HCT116 (cell line): ENCODE results near the gene PDGFD. TPM values are rescaled to one million over a fixed set of nuclear protein-coding genes. Genes with fewer than 3 reads are reported as not detected.

Experiments used
- ATAC-seq: fragments of 200-7000 bp; cut with Tn5 transposase; 2 replicates; pipeline ENCODE4 v1.9.1; 2020; ENCODE audit warnings: mild to moderate bottlenecking, moderate library complexity
- BruUV-seq: library from RNA; stranded (reverse); fragments of 400-500 nt; replicated peaks from 2 replicates; lab custom pipeline; 2021; lab: Mats Ljungman, UMichigan
- CTCF ChIA-PET: fragments of 300-600 bp; sonication (Branson Sonifier 250); formaldehyde crosslinking; loops from one replicate; lab custom pipeline; 2021; ENCODE audit warnings: antibody characterized with exemption; lab: Charles Lee
- POLR2A ChIA-PET: fragments of 300-600, 350-600 bp; sonication (Branson Sonifier 250); formaldehyde crosslinking; loops from one replicate; lab custom pipeline; 2021; ENCODE audit warnings: antibody characterized with exemption; lab: Charles Lee
- RAD21 ChIA-PET, 2 experiments: fragments of 300-600 bp; sonication (Branson Sonifier 250); formaldehyde crosslinking; loops; one replicate each; lab custom pipeline; 2023; ENCODE audit warnings: low total read pairs in 2 of 2; ENCODE audit not compliant: uncharacterized antibody in 2 of 2, unreplicated experiment in 2 of 2, low non-redundant PET in 1 of 2; lab: Charles Lee
- DNase-seq: peaks from one replicate; pipeline ENCODE4 v3.0.0-alpha.2; 2010; ENCODE audit warnings: low read depth, low spot score
- H2AFZ ChIP-seq: fragments of 200-600 bp; shearing (Covaris generic), sonication (generic); 2 replicates; pipeline ENCODE4 v1.6.1; 2017; ENCODE audit warnings: low read depth, mixed run types, mixed read lengths, antibody characterized with exemption, low read length; ENCODE audit not compliant: poor library complexity, severe bottlenecking
- H3K27ac ChIP-seq: 2 replicates; pipeline ENCODE4 v1.5.1; 2012; ENCODE audit warnings: low read depth, low read length
- H3K27me3 ChIP-seq: fragments of 200-600 bp; sonication (generic); 2 replicates; pipeline ENCODE4 v1.6.1; 2016; ENCODE audit warnings: mixed run types, low read length, mixed read lengths; ENCODE audit not compliant: insufficient read depth
- H3K36me3 ChIP-seq, 2 experiments: fragments of 200-500 bp in 1 of 2; fragments of 200-600 bp in 1 of 2; sonication (Bioruptor generic) in 1 of 2; sonication (generic) in 1 of 2; 2 replicates each; pipeline versions ENCODE4 v1.5.1 to v1.6.1; 2014 to 2016; ENCODE audit warnings: low read length in 2 of 2, inconsistent platforms in 1 of 2, mixed read lengths in 1 of 2, mixed run types in 1 of 2; ENCODE audit not compliant: insufficient read depth in 2 of 2, control insufficient read depth in 1 of 2
- H3K4me1 ChIP-seq, 2 experiments: fragments of 200-600 bp in 1 of 2; sonication (generic) in 1 of 2; 2 replicates each; pipeline versions ENCODE4 v1.5.1 to v1.6.1; 2012 to 2017; ENCODE audit warnings: low read length in 2 of 2, inconsistent platforms in 1 of 2, mild to moderate bottlenecking in 1 of 2, mixed read lengths in 1 of 2, mixed run types in 1 of 2, moderate library complexity in 1 of 2; ENCODE audit not compliant: insufficient read depth in 2 of 2, control insufficient read depth in 1 of 2
- H3K4me2 ChIP-seq: fragments of 200-600 bp; sonication (generic); 2 replicates; pipeline ENCODE4 v1.6.1; 2017; ENCODE audit warnings: mixed run types, low read length, mixed read lengths
- H3K4me3 ChIP-seq, 2 experiments: fragments of 200-600 bp in 1 of 2; sonication (generic) in 1 of 2; replicated peaks in 1 of 2; 2 replicates each; pipeline ENCODE4 v1.5.1; 2011 to 2016; ENCODE audit warnings: low read length in 2 of 2, control low read depth in 1 of 2, low read depth in 1 of 2, mild to moderate bottlenecking in 1 of 2, mixed read lengths in 1 of 2, mixed run types in 1 of 2
- H3K79me2 ChIP-seq: fragments of 200-600 bp; sonication (generic); 2 replicates; pipeline ENCODE4 v1.6.1; 2017; ENCODE audit warnings: mild to moderate bottlenecking, mixed run types, low read length, moderate library complexity, mixed read lengths; ENCODE audit not compliant: insufficient read depth
- H3K9ac ChIP-seq: fragments of 200-600 bp; sonication (generic); 2 replicates; pipeline ENCODE4 v1.6.1; 2016; ENCODE audit warnings: low read length, mixed read lengths
- H3K9me2 ChIP-seq: fragments of 200-600 bp; sonication (generic), shearing (Covaris generic); 2 replicates; pipeline ENCODE4 v1.6.1; 2017; ENCODE audit warnings: mixed run types, mild to moderate bottlenecking, moderate library complexity; ENCODE audit not compliant: insufficient read depth
- H3K9me3 ChIP-seq, 2 experiments: fragments of 200-500 bp in 1 of 2; fragments of 200-600 bp in 1 of 2; sonication (Bioruptor generic) in 1 of 2; sonication (generic) in 1 of 2; 2 replicates each; pipeline ENCODE4 v1.6.1; 2014 to 2017; ENCODE audit warnings: low read length in 2 of 2, mixed read lengths in 2 of 2, inconsistent platforms in 1 of 2, low read depth in 1 of 2, mild to moderate bottlenecking in 1 of 2, mixed run types in 1 of 2, moderate library complexity in 1 of 2; ENCODE audit not compliant: control insufficient read depth in 1 of 2, insufficient read depth in 1 of 2
- H4K20me1 ChIP-seq: fragments of 200-600 bp; sonication (generic), shearing (Covaris generic); 2 replicates; pipeline ENCODE4 v1.6.1; 2017; ENCODE audit warnings: mixed run types, mild to moderate bottlenecking, moderate library complexity; ENCODE audit not compliant: insufficient read depth
- CBX3 ChIP-seq: IDR thresholded peaks from 2 replicates; pipeline ENCODE4 v1.6.1; 2012; ENCODE audit warnings: low read depth
- CEBPB ChIP-seq: IDR thresholded peaks from 2 replicates; pipeline ENCODE4 v1.6.1; 2012; ENCODE audit warnings: low read depth
- EGR1 ChIP-seq: IDR thresholded peaks from 2 replicates; pipeline ENCODE4 v1.6.1; 2012; ENCODE audit warnings: low read depth
- ELF1 ChIP-seq: IDR thresholded peaks from 2 replicates; pipeline ENCODE4 v1.6.1; 2012; ENCODE audit warnings: low read depth, borderline replicate concordance
- EZH2phosphoT487 ChIP-seq: fragments of 200-600 bp; IDR thresholded peaks from 2 replicates; pipeline ENCODE4 v1.6.1; 2018; ENCODE audit warnings: antibody characterized with exemption, borderline replicate concordance
- FOSL1 ChIP-seq: IDR thresholded peaks from 2 replicates; pipeline ENCODE4 v1.6.1; 2012; ENCODE audit warnings: low read depth
- JUND ChIP-seq: IDR thresholded peaks from 2 replicates; pipeline ENCODE4 v1.6.1; 2012
- POLR2A ChIP-seq: IDR thresholded peaks from 2 replicates; pipeline ENCODE4 v1.7.0; 2011; ENCODE audit warnings: borderline replicate concordance; ENCODE audit not compliant: insufficient read depth, insufficient read length; ENCODE audit errors: extremely low read depth
- POLR2AphosphoS5 ChIP-seq: IDR thresholded peaks from 2 replicates; pipeline ENCODE4 v1.6.1; 2011; ENCODE audit warnings: mild to moderate bottlenecking, low read depth, low read length, moderate library complexity
- SP1 ChIP-seq: IDR thresholded peaks from 2 replicates; pipeline ENCODE4 v1.6.1; 2012; ENCODE audit warnings: low read depth
- SRF ChIP-seq: IDR thresholded peaks from 2 replicates; pipeline ENCODE4 v1.6.1; 2012; ENCODE audit warnings: low read depth
- TCF7L2 ChIP-seq: IDR thresholded peaks from 2 replicates; pipeline ENCODE4 v1.7.0; 2011; ENCODE audit warnings: borderline replicate concordance, inconsistent platforms; ENCODE audit not compliant: insufficient read depth, insufficient read length; ENCODE audit errors: extremely low read depth
- ZFX ChIP-seq: fragments of 450-650 bp; IDR thresholded peaks from 2 replicates; pipeline ENCODE4 v1.6.1; 2017
- ZNF274 ChIP-seq: fragments of 200-500 bp; sonication (Bioruptor generic); IDR thresholded peaks from 2 replicates; pipeline ENCODE4 v1.6.1; 2014; ENCODE audit warnings: mild to moderate bottlenecking, low read depth, low read length, inconsistent platforms
- intact Hi-C: fragments of 100-400 bp; cut with micrococcal nuclease; formaldehyde crosslinking; loops from 2 replicates; pipeline ENCODE4 v1.10.0; 2022
- total RNA-seq: library from RNA; stranded (reverse); gene quantifications from one replicate; pipeline ENCODE4 v1.2.1, GENCODE V29; 2021; ENCODE audit not compliant: unreplicated experiment
- TF ChIP-seq, protein P1 (sequence below): IDR thresholded peaks from 2 replicates; pipeline ENCODE4 v1.6.1; 2011; ENCODE audit warnings: mild to moderate bottlenecking, low read length, moderate library complexity; ENCODE audit not compliant: insufficient replicate concordance; ENCODE audit errors: extremely low read depth
- TF ChIP-seq, protein P2 (sequence below): IDR thresholded peaks from 2 replicates; pipeline ENCODE4 v1.6.1; 2012
- TF ChIP-seq, protein P3 (sequence below): IDR thresholded peaks from 2 replicates; pipeline ENCODE4 v1.6.1; 2012; ENCODE audit warnings: low read depth

PDGFD gene
- total RNA-seq, 1 experiment from 2014 or later = 0.34 TPM

DNA sequence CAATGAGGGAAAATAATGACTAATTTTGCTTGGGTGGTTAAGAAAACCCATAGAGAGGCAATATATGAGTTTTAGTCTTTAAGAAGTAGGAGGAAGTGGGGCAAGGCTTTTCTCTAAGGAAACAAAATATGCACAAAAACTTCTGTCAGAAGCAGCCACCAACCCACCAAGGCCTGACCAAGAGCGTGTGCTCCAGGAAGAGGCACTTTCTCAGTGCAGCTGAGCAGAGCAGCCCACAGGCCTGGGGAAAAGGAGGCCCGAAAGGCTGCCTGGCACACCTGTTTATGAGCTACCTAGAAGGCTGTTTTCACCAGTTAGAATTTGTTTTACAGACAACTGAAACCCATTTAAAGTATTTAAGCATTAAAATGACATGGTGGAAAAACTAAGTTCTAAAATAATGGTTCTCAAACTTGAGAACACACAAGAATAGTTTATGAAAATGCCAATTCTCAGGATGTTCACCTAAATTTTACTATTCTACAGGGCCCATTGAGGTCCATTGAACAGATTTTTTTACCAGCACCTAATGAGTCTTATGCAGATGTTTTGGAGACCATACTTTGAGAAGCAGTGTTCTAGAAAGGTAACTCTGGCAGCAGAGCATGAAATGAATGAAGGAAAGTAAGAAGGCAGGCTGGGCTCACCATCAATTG is 288.0 kb downstream of the PDGFD start (continued):
- TF ChIP-seq FOSL1 (no peak), EZH2phosphoT487 (no peak), SP1 (no peak), TCF7L2 (no peak), CEBPB (no peak), POLR2AphosphoS5 (no peak)
- TF ChIP-seq, protein P1, sequence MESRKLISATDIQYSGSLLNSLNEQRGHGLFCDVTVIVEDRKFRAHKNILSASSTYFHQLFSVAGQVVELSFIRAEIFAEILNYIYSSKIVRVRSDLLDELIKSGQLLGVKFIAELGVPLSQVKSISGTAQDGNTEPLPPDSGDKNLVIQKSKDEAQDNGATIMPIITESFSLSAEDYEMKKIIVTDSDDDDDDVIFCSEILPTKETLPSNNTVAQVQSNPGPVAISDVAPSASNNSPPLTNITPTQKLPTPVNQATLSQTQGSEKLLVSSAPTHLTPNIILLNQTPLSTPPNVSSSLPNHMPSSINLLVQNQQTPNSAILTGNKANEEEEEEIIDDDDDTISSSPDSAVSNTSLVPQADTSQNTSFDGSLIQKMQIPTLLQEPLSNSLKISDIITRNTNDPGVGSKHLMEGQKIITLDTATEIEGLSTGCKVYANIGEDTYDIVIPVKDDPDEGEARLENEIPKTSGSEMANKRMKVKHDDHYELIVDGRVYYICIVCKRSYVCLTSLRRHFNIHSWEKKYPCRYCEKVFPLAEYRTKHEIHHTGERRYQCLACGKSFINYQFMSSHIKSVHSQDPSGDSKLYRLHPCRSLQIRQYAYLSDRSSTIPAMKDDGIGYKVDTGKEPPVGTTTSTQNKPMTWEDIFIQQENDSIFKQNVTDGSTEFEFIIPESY = no peak
- TF ChIP-seq, protein P2, sequence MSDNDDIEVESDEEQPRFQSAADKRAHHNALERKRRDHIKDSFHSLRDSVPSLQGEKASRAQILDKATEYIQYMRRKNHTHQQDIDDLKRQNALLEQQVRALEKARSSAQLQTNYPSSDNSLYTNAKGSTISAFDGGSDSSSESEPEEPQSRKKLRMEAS = no peak
- TF ChIP-seq, all 23 proteins: peak for 0

DNA sequence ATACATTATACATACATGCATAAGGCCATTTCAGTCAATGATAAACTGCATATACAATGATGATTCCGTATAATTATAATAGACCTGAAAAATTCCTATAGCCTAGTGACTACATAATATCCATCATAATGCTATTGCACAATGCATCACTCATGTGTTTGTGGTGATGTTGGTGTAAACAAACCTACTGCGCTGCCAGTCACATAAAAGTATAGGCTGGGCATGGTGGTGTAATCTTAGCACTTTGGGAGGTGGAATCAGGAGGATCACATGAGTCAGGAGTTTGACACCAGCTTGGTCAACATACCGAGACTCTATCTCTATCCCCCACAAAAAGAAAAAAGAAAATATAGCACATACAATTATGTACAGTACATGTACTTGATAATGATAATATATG is 291.2 kb downstream of the PDGFD start:
- CTCF ChIA-PET = interaction anchor here (0.9 kb wide), 1 partner anchor 12 kb away, joined by 4 read pairs; no protein-coding TSS in a partner anchor
- RAD21 ChIA-PET = no interaction called here
- POLR2A ChIA-PET = interaction anchor here (1.5 kb wide), 1 partner anchor 10 kb away, joined by 3 read pairs; no protein-coding TSS in a partner anchor
- no peak overlapping the region for H3K27ac ChIP-seq
- ATAC-seq (no peak), DNase-seq (no peak)
- H3K4me1 ChIP-seq = no peaks in the 10 kb centered on the region
- no peaks in the 10 kb centered on the region for H4K20me1 ChIP-seq
- no peaks in the 10 kb centered on the region for H3K9me3 ChIP-seq
- H3K9me2 ChIP-seq = no peaks in the 10 kb centered on the region; the same call in 1 of the 2 replicates
- no peak overlapping the region for H3K4me2 ChIP-seq
- no TSS peak for BruUV-seq
- H3K4me3 ChIP-seq = no peak overlapping the region
- no peaks in the 10 kb centered on the region for H3K27me3 ChIP-seq
- H2AFZ ChIP-seq = no peak overlapping the region
- intact Hi-C loops = no loop called here
- H3K79me2 ChIP-seq = no peaks in the 10 kb centered on the region
- H3K36me3 ChIP-seq = no peaks in the 10 kb centered on the region
- H3K9ac ChIP-seq = no peak overlapping the region
- TF ChIP-seq ZFX (no peak), POLR2AphosphoS5 (no peak), CBX3 (no peak), ZNF274 (no peak), TCF7L2 (no peak), EGR1 (no peak), FOSL1 (no peak), POLR2A (no peak), ELF1 (no peak), SP1 (no peak), JUND (no peak), SRF (no peak)
- TF ChIP-seq, protein P1 = no peak
- TF ChIP-seq, protein P2 = no peak
- TF ChIP-seq, protein P3, sequence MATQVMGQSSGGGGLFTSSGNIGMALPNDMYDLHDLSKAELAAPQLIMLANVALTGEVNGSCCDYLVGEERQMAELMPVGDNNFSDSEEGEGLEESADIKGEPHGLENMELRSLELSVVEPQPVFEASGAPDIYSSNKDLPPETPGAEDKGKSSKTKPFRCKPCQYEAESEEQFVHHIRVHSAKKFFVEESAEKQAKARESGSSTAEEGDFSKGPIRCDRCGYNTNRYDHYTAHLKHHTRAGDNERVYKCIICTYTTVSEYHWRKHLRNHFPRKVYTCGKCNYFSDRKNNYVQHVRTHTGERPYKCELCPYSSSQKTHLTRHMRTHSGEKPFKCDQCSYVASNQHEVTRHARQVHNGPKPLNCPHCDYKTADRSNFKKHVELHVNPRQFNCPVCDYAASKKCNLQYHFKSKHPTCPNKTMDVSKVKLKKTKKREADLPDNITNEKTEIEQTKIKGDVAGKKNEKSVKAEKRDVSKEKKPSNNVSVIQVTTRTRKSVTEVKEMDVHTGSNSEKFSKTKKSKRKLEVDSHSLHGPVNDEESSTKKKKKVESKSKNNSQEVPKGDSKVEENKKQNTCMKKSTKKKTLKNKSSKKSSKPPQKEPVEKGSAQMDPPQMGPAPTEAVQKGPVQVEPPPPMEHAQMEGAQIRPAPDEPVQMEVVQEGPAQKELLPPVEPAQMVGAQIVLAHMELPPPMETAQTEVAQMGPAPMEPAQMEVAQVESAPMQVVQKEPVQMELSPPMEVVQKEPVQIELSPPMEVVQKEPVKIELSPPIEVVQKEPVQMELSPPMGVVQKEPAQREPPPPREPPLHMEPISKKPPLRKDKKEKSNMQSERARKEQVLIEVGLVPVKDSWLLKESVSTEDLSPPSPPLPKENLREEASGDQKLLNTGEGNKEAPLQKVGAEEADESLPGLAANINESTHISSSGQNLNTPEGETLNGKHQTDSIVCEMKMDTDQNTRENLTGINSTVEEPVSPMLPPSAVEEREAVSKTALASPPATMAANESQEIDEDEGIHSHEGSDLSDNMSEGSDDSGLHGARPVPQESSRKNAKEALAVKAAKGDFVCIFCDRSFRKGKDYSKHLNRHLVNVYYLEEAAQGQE = no peak
